Measurements from ENCODE around the gene SLC25A45.

Gene SLC25A45

GRCh38 chr11:65325435-65325834 is 57.0 kb downstream of the SLC25A45 start:
- Histone ChIP-seq H2BK12ac (ENCODE audit: low read length) (no peak overlapping the region), H3K9ac (ENCODE audit: low read length) (no peak overlapping the region), H3K4me2 (ENCODE audit: low read length) (no peak overlapping the region), H2BK5ac (ENCODE audit: low read depth, low read length, poor library complexity) (no peak overlapping the region), H3K18ac (ENCODE audit: low read length) (no peak overlapping the region), H3K36me3 (ENCODE audit: control insufficient read depth in 1 of 2, insufficient read depth in 2 of 2, low read length in 2 of 2) (peaks cover 20 to 23% of the 10 kb centered on the region in 2 experiments), H2AFZ (ENCODE audit: insufficient read depth, low read length, poor library complexity) (no peak overlapping the region), H4K8ac (ENCODE audit: low read depth, low read length) (no peak overlapping the region), H3K79me1 (ENCODE audit: low read length) (no peaks in the 10 kb centered on the region), H3K9me3 (ENCODE audit: insufficient read depth, low read depth, low read length) (no peaks in the 10 kb centered on the region), H3K4ac (ENCODE audit: low read depth, low read length) (no peak overlapping the region), H3K4me3 (ENCODE audit: low read depth, low read length) (no peak overlapping the region), H2AK5ac (ENCODE audit: low read length) (no peak overlapping the region), H3K27me3 (ENCODE audit: insufficient read depth, low read length) (no peaks in the 10 kb centered on the region), H3K79me2 (ENCODE audit: control insufficient read depth, insufficient read depth, low read length, poor library complexity) (no peaks in the 10 kb centered on the region), H4K12ac (ENCODE audit: low read depth, low read length) (no peak overlapping the region), H3K4me1 (ENCODE audit: control insufficient read depth in 1 of 2, insufficient read depth in 2 of 2, low read length in 2 of 2) (no peaks in the 10 kb centered on the region), H2BK120ac (ENCODE audit: insufficient read depth, low read length, poor library complexity) (no peak overlapping the region), H3K23ac (ENCODE audit: low read length) (no peak overlapping the region), H4K91ac (ENCODE audit: low read depth, low read length) (no peak overlapping the region), H3K27ac (ENCODE audit: low read depth, low read length) (no peak overlapping the region), H3K14ac (ENCODE audit: low read length) (no peak overlapping the region)
- WGBS (ENCODE audit: extremely low coverage, insufficient coverage, insufficient read length) = no CpG with 5 or more reads among the region's 4 CpGs
- no peak for DNase-seq

All from trophoblast cell (in vitro differentiated cells and primary cell).